Measurements from ENCODE around the gene ADGRL3. TPM values are rescaled to one million over a fixed set of nuclear protein-coding genes. Genes with fewer than 3 reads are reported as not detected.

ADGRL3 gene
- total RNA-seq, 1 experiment from 2014 or later, result 1.0 TPM

- in situ Hi-C loops (cut with HindIII; ENCODE audit: low pct_unique_long_range_greater_than_20kb, low sequenced_read_pairs), result no loop called here
- no peak for DNase-seq (ENCODE audit: low read depth, low spot score)
Observed at GRCh38 chr4:61532336-61533000, 332.3 kb downstream of the ADGRL3 start.

GRCh38 chr4:61533140-61533539 is 333.0 kb downstream of the ADGRL3 start:
- in situ Hi-C loops (cut with HindIII; ENCODE audit: low pct_unique_long_range_greater_than_20kb, low sequenced_read_pairs), result no loop called here
- no peak for DNase-seq (ENCODE audit: low read depth, low spot score)

GRCh38 chr4:61540944-61541343 is 340.8 kb downstream of the ADGRL3 start:
- in situ Hi-C loops (cut with HindIII; ENCODE audit: low pct_unique_long_range_greater_than_20kb, low sequenced_read_pairs), result no loop called here
- DNase-seq (ENCODE audit: low read depth, low spot score), result no peak

GRCh38 chr4:61541459-61541858 is 341.3 kb downstream of the ADGRL3 start:
- DNase-seq (ENCODE audit: low read depth, low spot score), result no peak
- in situ Hi-C loops (cut with HindIII; ENCODE audit: low pct_unique_long_range_greater_than_20kb, low sequenced_read_pairs), result no loop called here

GRCh38 chr4:61543976-61544375 is 343.9 kb downstream of the ADGRL3 start:
- in situ Hi-C loops (cut with HindIII; ENCODE audit: low pct_unique_long_range_greater_than_20kb, low sequenced_read_pairs), result no loop called here

GRCh38 chr4:61545902-61546480 is 345.9 kb downstream of the ADGRL3 start:
- in situ Hi-C loops (cut with HindIII; ENCODE audit: low pct_unique_long_range_greater_than_20kb, low sequenced_read_pairs), result no loop called here
- DNase-seq (ENCODE audit: low read depth, low spot score), result no peak

More at GRCh38 chr4:61543976-61544375, 343.9 kb downstream of the ADGRL3 start:
- no peak for DNase-seq (ENCODE audit: low read depth, low spot score)

GRCh38 chr4:61549336-61549735 is 349.2 kb downstream of the ADGRL3 start:
- DNase-seq (ENCODE audit: low read depth, low spot score), result no peak
- in situ Hi-C loops (cut with HindIII; ENCODE audit: low pct_unique_long_range_greater_than_20kb, low sequenced_read_pairs), result no loop called here

GRCh38 chr4:61553557-61554125 is 353.5 kb downstream of the ADGRL3 start:
- in situ Hi-C loops (cut with HindIII; ENCODE audit: low pct_unique_long_range_greater_than_20kb, low sequenced_read_pairs), result no loop called here
- DNase-seq (ENCODE audit: low read depth, low spot score), result no peak

- no peak for DNase-seq (ENCODE audit: low read depth, low spot score)
- in situ Hi-C loops (cut with HindIII; ENCODE audit: low pct_unique_long_range_greater_than_20kb, low sequenced_read_pairs), result no loop called here
Observed at GRCh38 chr4:61555789-61556188, 355.7 kb downstream of the ADGRL3 start.

- DNase-seq (ENCODE audit: low read depth, low spot score), result no peak
- in situ Hi-C loops (cut with HindIII; ENCODE audit: low pct_unique_long_range_greater_than_20kb, low sequenced_read_pairs), result no loop called here
Observed at GRCh38 chr4:61556277-61556676, 356.2 kb downstream of the ADGRL3 start.

GRCh38 chr4:61559396-61559795 is 359.3 kb downstream of the ADGRL3 start:
- DNase-seq (ENCODE audit: low read depth, low spot score), result no peak
- in situ Hi-C loops (cut with HindIII; ENCODE audit: low pct_unique_long_range_greater_than_20kb, low sequenced_read_pairs), result no loop called here

GRCh38 chr4:61561028-61561427 is 360.9 kb downstream of the ADGRL3 start:
- in situ Hi-C loops (cut with HindIII; ENCODE audit: low pct_unique_long_range_greater_than_20kb, low sequenced_read_pairs), result no loop called here
- no peak for DNase-seq (ENCODE audit: low read depth, low spot score)

GRCh38 chr4:61571761-61572559 is 371.8 kb downstream of the ADGRL3 start:
- in situ Hi-C loops (cut with HindIII; ENCODE audit: low pct_unique_long_range_greater_than_20kb, low sequenced_read_pairs), result no loop called here
- no peak for DNase-seq (ENCODE audit: low read depth, low spot score)

GRCh38 chr4:61575796-61576195 is 375.7 kb downstream of the ADGRL3 start:
- no peak for DNase-seq (ENCODE audit: low read depth, low spot score)

GRCh38 chr4:61579786-61580185 is 379.7 kb downstream of the ADGRL3 start:
- in situ Hi-C loops (cut with HindIII; ENCODE audit: low pct_unique_long_range_greater_than_20kb, low sequenced_read_pairs), result no loop called here
- DNase-seq (ENCODE audit: low read depth, low spot score), result no peak

More at GRCh38 chr4:61575796-61576195, 375.7 kb downstream of the ADGRL3 start:
- in situ Hi-C loops (cut with HindIII; ENCODE audit: low pct_unique_long_range_greater_than_20kb, low sequenced_read_pairs), result no loop called here

GRCh38 chr4:61580721-61581377 is 380.7 kb downstream of the ADGRL3 start:
- in situ Hi-C loops (cut with HindIII; ENCODE audit: low pct_unique_long_range_greater_than_20kb, low sequenced_read_pairs), result no loop called here
- no peak for DNase-seq (ENCODE audit: low read depth, low spot score)

GRCh38 chr4:61583696-61584095 is 383.6 kb downstream of the ADGRL3 start:
- in situ Hi-C loops (cut with HindIII; ENCODE audit: low pct_unique_long_range_greater_than_20kb, low sequenced_read_pairs), result no loop called here
- DNase-seq (ENCODE audit: low read depth, low spot score), result no peak
